GM23248 (cell line): ENCODE measurements around the gene TBL1XR1. TPM values are rescaled to one million over a fixed set of nuclear protein-coding genes. Genes with fewer than 3 reads are reported as not detected.
A peak's percentile ranks its signal among the peaks of the same experiment; 100 is the strongest.

Source experiments
- DNase-seq: peaks from one replicate; pipeline ENCODE4 v3.0.0-alpha.2; 2015
- H2AFZ ChIP-seq: fragments of 200-600 bp; sonication (generic); 2 replicates; pipeline ENCODE4 v1.6.1; 2016; ENCODE audit warnings: antibody characterized with exemption
- H3F3A ChIP-seq: fragments of 200-600 bp; sonication (generic); 2 replicates; pipeline ENCODE4 v1.6.1; 2016; ENCODE audit warnings: mild to moderate bottlenecking, antibody characterized with exemption, mixed run types; ENCODE audit not compliant: insufficient read depth
- H3K27ac ChIP-seq: fragments of 200-600 bp; sonication (generic); 2 replicates; pipeline ENCODE4 v1.5.1; 2016; ENCODE audit warnings: mild to moderate bottlenecking
- H3K27me3 ChIP-seq: fragments of 200-600 bp; sonication (generic); replicated peaks from 2 replicates; pipeline ENCODE4 v1.6.1; 2016; ENCODE audit warnings: mild to moderate bottlenecking; ENCODE audit not compliant: insufficient read depth
- H3K36me3 ChIP-seq: fragments of 200-600 bp; sonication (generic); 2 replicates; pipeline ENCODE4 v1.6.1; 2016; ENCODE audit warnings: low read depth, mild to moderate bottlenecking
- H3K4me1 ChIP-seq: fragments of 200-600 bp; sonication (generic); 2 replicates; pipeline ENCODE4 v1.6.1; 2016; ENCODE audit warnings: mild to moderate bottlenecking; ENCODE audit not compliant: insufficient read depth
- H3K4me2 ChIP-seq: fragments of 200-600 bp; sonication (generic); one replicate; pipeline ENCODE4 v1.6.1; 2016; ENCODE audit warnings: mild to moderate bottlenecking; ENCODE audit not compliant: unreplicated experiment
- H3K4me3 ChIP-seq: fragments of 200-600 bp; sonication (generic); 2 replicates; pipeline ENCODE4 v1.5.1; 2016; ENCODE audit warnings: mild to moderate bottlenecking
- H3K79me2 ChIP-seq: fragments of 200-600 bp; sonication (generic); 2 replicates; pipeline ENCODE4 v1.6.1; 2016; ENCODE audit warnings: mild to moderate bottlenecking; ENCODE audit not compliant: insufficient read depth
- H3K9ac ChIP-seq: fragments of 200-600 bp; sonication (generic); 2 replicates; pipeline ENCODE4 v1.6.1; 2016; ENCODE audit warnings: mild to moderate bottlenecking
- H3K9me2 ChIP-seq: fragments of 200-600 bp; sonication (generic); 2 replicates; pipeline ENCODE4 v1.6.1; 2016; ENCODE audit warnings: mixed run types, mild to moderate bottlenecking, moderate library complexity; ENCODE audit not compliant: insufficient read depth
- H3K9me3 ChIP-seq: fragments of 200-600 bp; sonication (generic); one replicate; pipeline ENCODE4 v1.6.1; 2017; ENCODE audit warnings: low read depth
- H4K20me1 ChIP-seq: fragments of 200-600 bp; sonication (generic); 2 replicates; pipeline ENCODE4 v1.6.0; 2016; ENCODE audit not compliant: insufficient read depth
- EZH2 ChIP-seq: fragments of 200-600 bp; sonication (generic); IDR thresholded peaks from 2 replicates; pipeline ENCODE4 v1.6.1; 2018; ENCODE audit warnings: antibody characterized with exemption, mild to moderate bottlenecking; ENCODE audit not compliant: insufficient read depth, poor library complexity, severe bottlenecking
- EZH2phosphoT487 ChIP-seq: fragments of 200-600 bp; sonication (generic); IDR thresholded peaks from 2 replicates; pipeline ENCODE4 v1.6.1; 2018; ENCODE audit warnings: antibody characterized with exemption, moderate library complexity, mild to moderate bottlenecking, low read depth; ENCODE audit not compliant: insufficient read depth
- WGBS, 2 experiments: methylation state at CpG; one replicate each; pipeline ENCODE4 v1.1.6; 2015 to 2017; ENCODE audit warnings: low lambda C conversion rate in 2 of 2, low coverage in 1 of 2; ENCODE audit errors: missing lambda C conversion rate in 2 of 2; 5-methylcytosine and 5-hydroxymethylcytosine counted together
- in situ Hi-C: fragments of 300-500 bp; cut with MboI; formaldehyde crosslinking; loops from 2 replicates; pipeline ENCODE4 v1.15.0; 2020
- polyA plus RNA-seq: library from polyadenylated mRNA; unstranded; fragments of >200 nt; fragmentation: Nextera tagmentation; extraction: Ambion mirVana; gene quantifications from 2 replicates; pipeline ENCODE4 v1.2.1, GENCODE V29; 2016
- total RNA-seq: library from RNA; depleted of rRNA; stranded (reverse); fragments of >200 nt; shearing (Covaris generic); gene quantifications from 2 replicates; pipeline ENCODE4 v1.2.3, GENCODE V29; 2014; rRNA removed

TBL1XR1 gene
- total RNA-seq (62.3 and 87.2 TPM in 2 replicates), polyA plus RNA-seq (41.6 and 44.7 TPM in 2 replicates)

- peak within 1 kb of the TSS; percentile 73 for H2AFZ ChIP-seq
- H3K36me3 ChIP-seq = no peaks in the 10 kb centered on the region
- peak within 1 kb of the TSS; percentile 81 for H3K4me3 ChIP-seq
- 0 out of 2 replicates have a peak, but pooled peaks cover 4% of the 10 kb centered on the region for H4K20me1 ChIP-seq
- H3K9ac ChIP-seq = peak within 1 kb of the TSS; percentile 93
- H3K27ac ChIP-seq = peak within 1 kb of the TSS; percentile 82
- peaks cover 45% of the 10 kb centered on the region for H3K79me2 ChIP-seq
- H3F3A ChIP-seq = peaks cover 11% of the 10 kb centered on the region
- H3K4me1 ChIP-seq = peaks cover 16% of the 10 kb centered on the region; the same call in 1 of the 2 replicates
- no peaks in the 10 kb centered on the region for H3K9me2 ChIP-seq
- H3K9me3 ChIP-seq = no peaks in the 10 kb centered on the region
- H3K27me3 ChIP-seq = no peaks in the 10 kb centered on the region
- peak within 1 kb of the TSS; percentile 99 for H3K4me2 ChIP-seq
- 2% methylated on average over 29 to 63 of the region's 93 CpGs for WGBS, 2 experiments
- in situ Hi-C loops = loop anchor here (10.0 kb wide), 1 partner anchor 158 kb away; no protein-coding TSS in a partner anchor
- DNase-seq = peak; percentile 94
- TF ChIP-seq EZH2 (no peak), EZH2phosphoT487 (no peak)
Observed at GRCh38 chr3:177197041-177197726, at the start of gene TBL1XR1. Gene TBL1XR1 (minus strand): TSS chr3:177197482. CDS start chr3:177064977, 132,505 bp downstream.

GRCh38 chr3:177245250-177245649 is 48.0 kb upstream of the TBL1XR1 start:
- TF ChIP-seq EZH2phosphoT487 (no peak), EZH2 (no peak)
- in situ Hi-C loops = no loop called here
- Histone ChIP-seq H4K20me1 (no peaks in the 10 kb centered on the region), H2AFZ (no peak overlapping the region), H3K36me3 (no peaks in the 10 kb centered on the region), H3K4me3 (no peak overlapping the region), H3F3A (no peaks in the 10 kb centered on the region), H3K9ac (no peak overlapping the region), H3K27ac (no peak overlapping the region), H3K79me2 (no peaks in the 10 kb centered on the region), H3K9me3 (no peaks in the 10 kb centered on the region), H3K4me2 (no peak overlapping the region), H3K4me1 (no peaks in the 10 kb centered on the region), H3K27me3 (no peaks in the 10 kb centered on the region), H3K9me2 (no peaks in the 10 kb centered on the region)
- DNase-seq = no peak
- 91 to 94% methylated on average over 6 of the region's 6 CpGs for WGBS, 2 experiments

- no peak overlapping the region for H2AFZ ChIP-seq
- no peaks in the 10 kb centered on the region for H3K27me3 ChIP-seq
- in situ Hi-C loops = no loop called here
- no peaks in the 10 kb centered on the region for H3K36me3 ChIP-seq
- no peak overlapping the region for H3K9ac ChIP-seq
- H3K27ac ChIP-seq = no peak overlapping the region
- DNase-seq = no peak
- no peak overlapping the region for H3K4me2 ChIP-seq
- H3K4me1 ChIP-seq = no peaks in the 10 kb centered on the region
- no peaks in the 10 kb centered on the region for H3F3A ChIP-seq
- no peak overlapping the region for H3K4me3 ChIP-seq
- no peaks in the 10 kb centered on the region for H3K9me3 ChIP-seq
- H3K79me2 ChIP-seq = no peaks in the 10 kb centered on the region
- no peaks in the 10 kb centered on the region for H4K20me1 ChIP-seq
- TF ChIP-seq EZH2phosphoT487 (no peak), EZH2 (no peak)
- H3K9me2 ChIP-seq = no peaks in the 10 kb centered on the region
- WGBS, 2 experiments = 94 to 95% methylated on average over 3 of the region's 3 CpGs
Observed at GRCh38 chr3:177244606-177245005, 47.3 kb upstream of the TBL1XR1 start.

- 91 to 98% methylated on average over 2 of the region's 2 CpGs for WGBS, 2 experiments
- DNase-seq = no peak
- Histone ChIP-seq H3K9me2 (no peaks in the 10 kb centered on the region), H3K36me3 (no peaks in the 10 kb centered on the region), H3K27ac (no peak overlapping the region), H2AFZ (no peak overlapping the region), H3K4me1 (no peaks in the 10 kb centered on the region), H3K27me3 (no peaks in the 10 kb centered on the region), H3K79me2 (no peaks in the 10 kb centered on the region), H3K9ac (no peak overlapping the region), H3K4me2 (no peak overlapping the region), H3K9me3 (no peaks in the 10 kb centered on the region), H4K20me1 (no peaks in the 10 kb centered on the region), H3F3A (no peaks in the 10 kb centered on the region), H3K4me3 (no peak overlapping the region)
- TF ChIP-seq EZH2 (no peak), EZH2phosphoT487 (no peak)
- in situ Hi-C loops = no loop called here
Observed at GRCh38 chr3:177238686-177239216, 41.5 kb upstream of the TBL1XR1 start.
